SK-MEL-5 (cell line): ENCODE measurements around the gene TAF15. TPM values are rescaled to one million over a fixed set of nuclear protein-coding genes. Genes with fewer than 3 reads are reported as not detected.

Experiments
- DNase-seq: peaks from one replicate; pipeline ENCODE4 v3.0.0-alpha.2; 2016; ENCODE audit warnings: low read depth, low spot score
- in situ Hi-C: cut with HindIII; loops from 2 replicates; pipeline ENCODE4 v1.10.0; 2016; ENCODE audit warnings: low sequenced_read_pairs, high pct_unique_total_duplicates, low pct_unique_long_range_greater_than_20kb
- small RNA-seq, 2 experiments: library from RNA; depleted of rRNA; stranded (forward); fragments of <200 nt; gene quantifications; one replicate each; pipeline ENCODE3, GENCODE V24; 2014
- total RNA-seq: library from RNA; depleted of rRNA; stranded (reverse); fragments of >200 nt; shearing (Covaris generic); gene quantifications from 2 replicates; pipeline ENCODE4 v1.2.3, GENCODE V29; 2014; rRNA removed

TAF15 gene
- total RNA-seq, 1 experiment from 2014 or later = 17.4 TPM

GRCh38 chr17:35879773-35880654 lies 70.7 kb downstream of the TAF15 start, which contains the start of gene CCL5:
CCL5 (minus strand) TSS chr17:35880360.
- in situ Hi-C loops = no loop called here
- DNase-seq = no peak

GRCh38 chr17:35889241-35889640 lies 80.0 kb downstream of the TAF15 start:
- DNase-seq = no peak
- in situ Hi-C loops = no loop called here

- in situ Hi-C loops = no loop called here
- no peak for DNase-seq
Observed at GRCh38 chr17:35889818-35890773, 80.8 kb downstream of the TAF15 start.

GRCh38 chr17:35890774-35891155 lies 81.5 kb downstream of the TAF15 start:
- in situ Hi-C loops = no loop called here
- DNase-seq = no peak

GRCh38 chr17:35891269-35891668 lies 82.0 kb downstream of the TAF15 start:
- in situ Hi-C loops = no loop called here

GRCh38 chr17:35892091-35893035 lies 83.1 kb downstream of the TAF15 start:
- no peak for DNase-seq
- in situ Hi-C loops = no loop called here

More at GRCh38 chr17:35891269-35891668, 82.0 kb downstream of the TAF15 start:
- DNase-seq = no peak

- in situ Hi-C loops = no loop called here
- DNase-seq = no peak
Observed at GRCh38 chr17:35893751-35894150, 84.5 kb downstream of the TAF15 start.

- no peak for DNase-seq
- in situ Hi-C loops = no loop called here
Observed at GRCh38 chr17:35894206-35894605, 84.9 kb downstream of the TAF15 start.

GRCh38 chr17:35895636-35896587 lies 86.6 kb downstream of the TAF15 start:
- in situ Hi-C loops = no loop called here
- no peak for DNase-seq

Small RNA genes lying within 50 kb of the gene (small RNA-seq; reads per million reads assigned to genes)
- 554 to 42,756 reads per million in 2 experiments for gene RF00100

Other genes with a start within 250 kb of the TAF15 start
- gene SLFN14, start 248.7 kb upstream of the TAF15 start, total RNA-seq = not detected in 2 replicates
- 8.6 and 9.1 TPM in 2 replicates for gene PEX12, start 230.9 kb upstream of the TAF15 start, total RNA-seq
- 61.4 and 62.8 TPM in 2 replicates for gene AP2B1, start 222.2 kb upstream of the TAF15 start, total RNA-seq
- gene RASL10B, start 77.8 kb upstream of the TAF15 start, total RNA-seq = 3.0 and 4.3 TPM in 2 replicates
- not detected in 2 replicates for gene GAS2L2, start 56.2 kb upstream of the TAF15 start, total RNA-seq
- not detected in 2 replicates for gene C17orf50, start 48.6 kb upstream of the TAF15 start, total RNA-seq
- not detected in 2 replicates for gene MMP28, start 13.8 kb upstream of the TAF15 start, total RNA-seq
- not detected in 2 replicates for gene HEATR9, start 59.4 kb downstream of the TAF15 start, total RNA-seq
- 0.29 TPM in 1 of 2 replicates, not detected in the other for gene CCL5, start 70.9 kb downstream of the TAF15 start, total RNA-seq
- 0.40 and 0.45 TPM in 2 replicates for gene RDM1, start 121.3 kb downstream of the TAF15 start, total RNA-seq
- not detected in 2 replicates for gene LYZL6, start 134.2 kb downstream of the TAF15 start, total RNA-seq
- not detected in 2 replicates for gene CCL16, start 172.0 kb downstream of the TAF15 start, total RNA-seq
- not detected in 2 replicates for gene CCL14, start 177.2 kb downstream of the TAF15 start, total RNA-seq
- not detected in 2 replicates for gene CCL15, start 192.1 kb downstream of the TAF15 start, total RNA-seq
- gene CCL23, start 208.5 kb downstream of the TAF15 start, total RNA-seq = not detected in 2 replicates